BJ (cell line): ENCODE data around the gene ARL4C. TPM values are rescaled to one million over a fixed set of nuclear protein-coding genes. Genes with fewer than 3 reads are reported as not detected.

Source experiments
- CTCF ChIA-PET: fragments of 350-600 bp; formaldehyde crosslinking; extraction: SDS; loops from one replicate; lab custom pipeline; 2021; ENCODE audit warnings: antibody characterized with exemption, inconsistent platforms; lab: Yijun Ruan, JAX
- POLR2A ChIA-PET: fragments of 300-600 bp; sonication (Branson Sonifier 250); formaldehyde crosslinking; extraction: SDS; loops from one replicate; lab custom pipeline; 2021; ENCODE audit warnings: antibody characterized with exemption; lab: Charles Lee
- DNase-seq: peaks from one replicate; pipeline ENCODE4 v3.0.0-alpha.2; 2011; ENCODE audit warnings: low read depth
- H3K27me3 ChIP-seq: 2 replicates; pipeline ENCODE4 v1.6.0; 2011; ENCODE audit warnings: low read length; ENCODE audit not compliant: control insufficient read depth, insufficient read depth
- H3K36me3 ChIP-seq: 2 replicates; pipeline ENCODE4 v1.5.1; 2011; ENCODE audit warnings: low read length; ENCODE audit not compliant: control insufficient read depth, insufficient read depth
- H3K4me3 ChIP-seq: 2 replicates; pipeline ENCODE4 v1.5.1; 2011; ENCODE audit warnings: low read depth, mild to moderate bottlenecking, control low read depth, low read length
- polyA plus RNA-seq: library from polyadenylated mRNA; depleted of rRNA; stranded (reverse); fragments of >200 nt; gene quantifications from 2 replicates; pipeline ENCODE4 v1.2.3, GENCODE V29; 2011
- TF ChIP-seq, protein P1 (sequence below): IDR thresholded peaks from 2 replicates; pipeline ENCODE4 v1.5.1; 2011; ENCODE audit warnings: low read depth, mild to moderate bottlenecking, control low read depth, inconsistent platforms, low read length, moderate library complexity; ENCODE audit not compliant: insufficient read depth

ARL4C gene
- polyA plus RNA-seq, 1 experiment = 2.1 TPM

DNA sequence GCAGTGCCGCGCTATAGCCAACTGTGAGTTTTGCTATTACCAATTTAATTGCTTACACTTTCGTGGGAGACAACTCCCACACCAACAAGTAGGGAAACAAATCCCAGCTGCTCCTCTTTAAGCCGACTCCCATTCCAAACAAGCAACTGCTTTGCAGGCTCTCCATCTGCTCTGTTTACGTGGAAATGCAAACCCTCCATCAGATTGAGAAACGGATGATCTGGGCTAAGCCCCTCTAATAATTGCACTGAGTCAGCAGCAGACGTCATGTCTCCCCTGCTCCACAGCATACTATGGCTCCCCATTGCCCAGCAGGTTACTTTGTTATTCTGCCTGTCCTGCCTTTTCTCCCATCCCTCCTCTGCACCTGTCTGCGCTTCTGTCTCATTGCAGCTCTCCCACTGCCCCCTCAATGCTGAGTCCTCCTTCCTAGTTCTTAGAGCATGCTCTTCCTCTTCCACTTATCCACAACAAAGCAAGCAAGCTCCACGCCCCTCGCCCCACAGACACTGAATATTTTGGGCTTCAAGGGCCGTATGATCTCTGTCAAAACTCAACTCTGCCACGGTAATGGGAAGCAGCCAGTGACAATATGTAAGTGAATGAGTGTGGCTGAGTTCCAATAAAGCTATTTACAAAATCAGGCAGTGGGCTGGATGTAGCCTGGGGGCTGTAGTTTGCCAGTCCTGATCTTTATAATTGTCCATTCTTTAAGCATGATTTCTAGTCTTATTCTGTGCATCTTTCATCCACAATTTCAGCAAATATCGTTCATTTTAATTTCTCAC is 39.5 kb upstream of the ARL4C start:
- Histone ChIP-seq H3K36me3 (no peaks in the 10 kb centered on the region), H3K4me3 (no peak overlapping the region), H3K27me3 (peaks cover 6% of the 10 kb centered on the region)
- TF ChIP-seq, protein P1, sequence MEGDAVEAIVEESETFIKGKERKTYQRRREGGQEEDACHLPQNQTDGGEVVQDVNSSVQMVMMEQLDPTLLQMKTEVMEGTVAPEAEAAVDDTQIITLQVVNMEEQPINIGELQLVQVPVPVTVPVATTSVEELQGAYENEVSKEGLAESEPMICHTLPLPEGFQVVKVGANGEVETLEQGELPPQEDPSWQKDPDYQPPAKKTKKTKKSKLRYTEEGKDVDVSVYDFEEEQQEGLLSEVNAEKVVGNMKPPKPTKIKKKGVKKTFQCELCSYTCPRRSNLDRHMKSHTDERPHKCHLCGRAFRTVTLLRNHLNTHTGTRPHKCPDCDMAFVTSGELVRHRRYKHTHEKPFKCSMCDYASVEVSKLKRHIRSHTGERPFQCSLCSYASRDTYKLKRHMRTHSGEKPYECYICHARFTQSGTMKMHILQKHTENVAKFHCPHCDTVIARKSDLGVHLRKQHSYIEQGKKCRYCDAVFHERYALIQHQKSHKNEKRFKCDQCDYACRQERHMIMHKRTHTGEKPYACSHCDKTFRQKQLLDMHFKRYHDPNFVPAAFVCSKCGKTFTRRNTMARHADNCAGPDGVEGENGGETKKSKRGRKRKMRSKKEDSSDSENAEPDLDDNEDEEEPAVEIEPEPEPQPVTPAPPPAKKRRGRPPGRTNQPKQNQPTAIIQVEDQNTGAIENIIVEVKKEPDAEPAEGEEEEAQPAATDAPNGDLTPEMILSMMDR = no peak
- DNase-seq = no peak
- CTCF ChIA-PET = interaction anchor here (1.6 to 4.2 kb wide), 2 partner anchors 8 to 18 kb away, joined by 4 to 25 read pairs; no protein-coding TSS in a partner anchor
- POLR2A ChIA-PET = interaction anchor here (0.7 kb wide), 1 partner anchor 9 kb away, joined by 3 read pairs; no protein-coding TSS in a partner anchor

DNA sequence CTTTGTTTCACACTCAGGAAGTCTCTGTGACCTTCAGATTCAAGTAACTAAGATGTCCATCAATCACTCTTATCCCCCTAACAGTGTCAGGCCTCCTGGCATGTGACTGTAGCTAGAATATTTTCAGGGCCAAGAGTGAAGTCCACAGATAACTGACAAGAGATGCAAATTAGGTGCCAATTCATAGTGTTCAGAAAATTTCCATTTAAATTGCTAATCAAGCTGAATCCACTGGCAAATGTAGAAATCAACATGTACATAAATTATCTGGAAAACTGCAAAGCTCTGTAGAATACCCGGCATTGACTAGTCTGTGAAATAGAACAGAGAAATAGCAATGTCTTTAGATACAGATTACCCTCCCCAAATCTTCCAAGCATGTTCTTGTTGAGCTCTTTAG is 38.6 kb upstream of the ARL4C start:
- TF ChIP-seq, protein P1 = no peak
- ChIA-PET CTCF (interaction anchor here (0.7 to 4.2 kb wide), 5 partner anchors 9 to 572 kb away, joined by 3 to 25 read pairs (median 4); no protein-coding TSS in a partner anchor), POLR2A (interaction anchor here (0.7 kb wide), 1 partner anchor 10 kb away, joined by 3 read pairs; no protein-coding TSS in a partner anchor)
- Histone ChIP-seq H3K4me3 (no peak overlapping the region), H3K27me3 (peaks cover 6% of the 10 kb centered on the region), H3K36me3 (no peaks in the 10 kb centered on the region)
- DNase-seq = no peak

DNA sequence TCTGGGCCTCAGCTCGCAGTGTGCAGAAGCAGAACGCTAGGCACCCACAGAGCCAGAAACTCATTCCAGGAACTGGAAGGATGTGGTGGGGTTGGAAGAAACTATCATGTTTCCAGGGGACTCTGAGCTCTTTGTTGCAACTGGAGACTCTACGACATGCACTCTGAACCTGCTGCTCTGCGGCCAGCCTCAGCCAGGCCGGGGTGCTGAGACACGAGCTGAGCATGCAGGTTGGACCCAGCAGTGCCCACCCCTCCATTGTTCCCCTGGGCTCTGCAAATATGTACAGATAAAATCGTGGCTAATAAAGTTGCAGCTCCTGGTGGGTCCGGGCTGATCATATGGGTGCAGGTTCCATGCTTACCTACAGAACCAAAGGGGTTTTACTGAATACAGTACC is 37.6 kb upstream of the ARL4C start:
- Histone ChIP-seq H3K27me3 (peaks cover 6% of the 10 kb centered on the region), H3K36me3 (no peaks in the 10 kb centered on the region), H3K4me3 (no peak overlapping the region)
- ChIA-PET POLR2A (no interaction called here), CTCF (interaction anchor here (0.6 to 4.2 kb wide), 4 partner anchors 8 to 596 kb away, joined by 3 to 25 read pairs (median 4); no protein-coding TSS in a partner anchor)
- DNase-seq = no peak
- TF ChIP-seq, protein P1 = no peak

DNA sequence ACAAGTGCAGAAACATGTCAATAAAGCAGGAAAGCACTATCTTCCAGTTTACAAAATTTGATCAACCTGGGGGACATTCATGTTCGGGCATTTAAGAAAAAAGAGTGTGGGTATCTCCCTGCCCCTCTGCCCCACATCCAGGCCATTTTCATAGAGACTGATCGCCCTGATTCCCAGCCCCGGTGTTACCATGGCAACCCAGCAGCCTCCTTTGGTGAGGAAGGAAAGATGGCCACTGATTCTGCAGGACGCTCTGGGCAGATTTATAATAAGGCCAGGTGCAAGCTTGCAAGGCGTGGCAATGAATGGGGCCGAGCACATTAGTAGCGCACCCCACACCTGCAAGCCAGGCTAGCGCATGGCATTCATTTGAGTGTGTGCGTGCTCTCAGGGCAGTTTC is 36.7 kb upstream of the ARL4C start:
- H3K27me3 ChIP-seq = peaks cover 10% of the 10 kb centered on the region
- H3K4me3 ChIP-seq = no peak overlapping the region
- no peak for DNase-seq
- ChIA-PET POLR2A (no interaction called here), CTCF (interaction anchor here (1.6 to 4.2 kb wide), 2 partner anchors 11 to 574 kb away, joined by 4 to 25 read pairs; no protein-coding TSS in a partner anchor)
- TF ChIP-seq, protein P1 = no peak
- H3K36me3 ChIP-seq = no peaks in the 10 kb centered on the region

DNA sequence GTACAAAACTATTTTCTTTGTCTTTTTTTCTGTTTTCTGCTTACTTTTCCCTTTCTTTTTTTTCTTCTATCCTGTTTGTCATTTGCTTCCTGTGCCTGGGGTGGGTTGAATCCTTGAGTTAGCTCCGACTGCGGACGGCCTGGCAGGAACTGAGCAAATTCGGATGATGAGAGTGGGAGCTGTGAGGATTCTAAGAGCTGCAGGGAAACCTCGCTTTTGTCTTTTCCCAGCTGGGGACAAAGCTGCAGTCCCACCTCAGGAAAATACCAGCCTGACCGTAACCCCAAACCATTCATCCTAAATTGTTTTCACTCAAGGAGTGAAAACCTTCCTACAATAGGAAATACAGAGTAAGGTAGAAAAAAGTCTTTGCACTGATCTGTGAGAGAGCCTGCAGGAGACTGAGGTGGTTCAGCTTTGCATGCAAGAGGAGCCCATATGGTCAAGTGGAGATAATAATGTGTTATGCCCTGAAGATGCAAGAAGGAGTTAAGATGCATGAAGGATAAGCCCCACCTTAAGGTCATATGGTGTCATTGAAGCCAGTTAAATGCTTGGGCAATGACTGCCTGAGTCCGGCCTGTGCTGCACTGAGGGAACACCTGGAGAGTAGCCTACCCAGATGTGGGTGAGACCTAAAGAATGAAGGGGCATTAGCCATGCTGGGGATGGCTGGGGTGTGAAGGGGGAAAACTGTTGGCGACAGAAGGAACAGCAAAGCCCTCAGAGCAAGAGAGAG is 31.7 kb upstream of the ARL4C start:
- no peak for DNase-seq
- CTCF ChIA-PET = interaction anchor here (0.6 kb wide), 1 partner anchor 1039 kb away, joined by 3 read pairs; no protein-coding TSS in a partner anchor
- TF ChIP-seq, protein P1 = no peak
- no peak overlapping the region for H3K4me3 ChIP-seq
- POLR2A ChIA-PET = no interaction called here
- no peaks in the 10 kb centered on the region for H3K36me3 ChIP-seq
- H3K27me3 ChIP-seq = peaks cover 5% of the 10 kb centered on the region
